Omental fat pad (tissue), 4 donors: ENCODE measurements around the gene USP7. TPM values are rescaled to one million over a fixed set of nuclear protein-coding genes. Genes with fewer than 3 reads are reported as not detected.

Source experiments
- ATAC-seq: fragments of 150-250 bp; one replicate; pipeline ENCODE4 v1.9.1; 2016; ENCODE audit warnings: mild to moderate bottlenecking, moderate library complexity; ENCODE audit not compliant: low FRiP score
- DNase-seq: peaks from one replicate; pipeline ENCODE4 v3.0.0-alpha.2; 2019; ENCODE audit warnings: low spot score
- total RNA-seq, 4 donors: library from RNA; depleted of rRNA; stranded (reverse); fragments of >200 nt; gene quantifications; one replicate each; pipeline ENCODE4 v1.1.0, GENCODE V29; 2016
- TF ChIP-seq, protein P1 (sequence below), 3 donors: fragments of 450-650 bp; IDR thresholded peaks; one replicate each; pipeline ENCODE4 v1.5.1; 2016 to 2017; ENCODE audit warnings: antibody characterized with exemption in 3 of 3, mild to moderate bottlenecking in 3 of 3, moderate library complexity in 2 of 3

The USP7 gene
- total RNA-seq, 4 donors from 2014 or later = 71.2 to 138 (median 97.0) TPM

DNA sequence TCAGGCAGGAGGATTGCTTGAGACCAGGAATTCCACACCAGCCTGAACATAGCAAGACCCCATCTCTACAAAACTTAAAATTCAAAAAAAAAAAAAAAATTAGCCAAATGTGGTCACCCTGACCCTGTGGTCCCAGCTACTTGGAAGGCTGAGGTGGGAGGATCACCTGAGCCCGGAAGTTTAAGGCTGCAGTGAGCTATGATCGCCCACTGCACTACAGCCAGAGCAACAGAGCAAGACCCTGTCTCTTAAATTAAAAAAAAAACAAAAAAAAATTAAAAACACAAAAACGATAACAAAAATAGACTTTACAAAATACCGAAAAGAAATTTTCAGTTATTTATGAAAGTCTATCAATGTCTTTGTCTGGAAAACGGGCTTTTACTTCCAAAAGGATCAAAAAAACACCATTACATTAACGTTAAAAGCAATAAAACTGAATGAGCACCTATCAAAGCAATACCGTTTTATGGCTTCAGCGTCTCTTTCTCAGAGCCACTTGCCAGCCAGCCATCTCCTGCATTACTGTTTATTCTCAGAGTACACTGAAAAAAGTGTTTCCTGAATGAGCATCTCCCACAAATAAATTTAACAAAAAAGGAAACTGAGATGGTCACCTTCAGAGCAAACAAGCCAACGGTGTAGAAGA lies 6.1 kb downstream of the USP7 start:
- TF ChIP-seq, protein P1, sequence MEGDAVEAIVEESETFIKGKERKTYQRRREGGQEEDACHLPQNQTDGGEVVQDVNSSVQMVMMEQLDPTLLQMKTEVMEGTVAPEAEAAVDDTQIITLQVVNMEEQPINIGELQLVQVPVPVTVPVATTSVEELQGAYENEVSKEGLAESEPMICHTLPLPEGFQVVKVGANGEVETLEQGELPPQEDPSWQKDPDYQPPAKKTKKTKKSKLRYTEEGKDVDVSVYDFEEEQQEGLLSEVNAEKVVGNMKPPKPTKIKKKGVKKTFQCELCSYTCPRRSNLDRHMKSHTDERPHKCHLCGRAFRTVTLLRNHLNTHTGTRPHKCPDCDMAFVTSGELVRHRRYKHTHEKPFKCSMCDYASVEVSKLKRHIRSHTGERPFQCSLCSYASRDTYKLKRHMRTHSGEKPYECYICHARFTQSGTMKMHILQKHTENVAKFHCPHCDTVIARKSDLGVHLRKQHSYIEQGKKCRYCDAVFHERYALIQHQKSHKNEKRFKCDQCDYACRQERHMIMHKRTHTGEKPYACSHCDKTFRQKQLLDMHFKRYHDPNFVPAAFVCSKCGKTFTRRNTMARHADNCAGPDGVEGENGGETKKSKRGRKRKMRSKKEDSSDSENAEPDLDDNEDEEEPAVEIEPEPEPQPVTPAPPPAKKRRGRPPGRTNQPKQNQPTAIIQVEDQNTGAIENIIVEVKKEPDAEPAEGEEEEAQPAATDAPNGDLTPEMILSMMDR (IDR thresholded peaks at IDR 0.05) = no peak
- DNase-seq (no peak), ATAC-seq (no peak)

DNA sequence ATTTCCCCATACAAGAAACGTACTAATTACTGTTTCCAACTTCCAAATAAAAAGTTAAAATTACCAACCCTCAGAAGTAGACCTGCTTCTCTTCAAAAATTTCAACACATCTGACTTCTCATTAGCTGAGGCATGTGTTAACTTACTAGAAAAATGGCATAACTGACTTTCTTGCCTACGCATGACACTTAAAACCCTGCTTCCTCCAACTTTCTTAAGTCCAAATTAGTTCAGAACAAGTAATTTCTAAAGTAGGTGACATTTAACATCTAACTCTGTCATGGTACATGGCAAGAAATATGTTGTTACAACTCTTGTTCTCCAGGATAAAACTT lies 6.7 kb downstream of the USP7 start:
- TF ChIP-seq, protein P1 (IDR thresholded peaks at IDR 0.05) = no peak
- DNase-seq (no peak), ATAC-seq (no peak)

DNA sequence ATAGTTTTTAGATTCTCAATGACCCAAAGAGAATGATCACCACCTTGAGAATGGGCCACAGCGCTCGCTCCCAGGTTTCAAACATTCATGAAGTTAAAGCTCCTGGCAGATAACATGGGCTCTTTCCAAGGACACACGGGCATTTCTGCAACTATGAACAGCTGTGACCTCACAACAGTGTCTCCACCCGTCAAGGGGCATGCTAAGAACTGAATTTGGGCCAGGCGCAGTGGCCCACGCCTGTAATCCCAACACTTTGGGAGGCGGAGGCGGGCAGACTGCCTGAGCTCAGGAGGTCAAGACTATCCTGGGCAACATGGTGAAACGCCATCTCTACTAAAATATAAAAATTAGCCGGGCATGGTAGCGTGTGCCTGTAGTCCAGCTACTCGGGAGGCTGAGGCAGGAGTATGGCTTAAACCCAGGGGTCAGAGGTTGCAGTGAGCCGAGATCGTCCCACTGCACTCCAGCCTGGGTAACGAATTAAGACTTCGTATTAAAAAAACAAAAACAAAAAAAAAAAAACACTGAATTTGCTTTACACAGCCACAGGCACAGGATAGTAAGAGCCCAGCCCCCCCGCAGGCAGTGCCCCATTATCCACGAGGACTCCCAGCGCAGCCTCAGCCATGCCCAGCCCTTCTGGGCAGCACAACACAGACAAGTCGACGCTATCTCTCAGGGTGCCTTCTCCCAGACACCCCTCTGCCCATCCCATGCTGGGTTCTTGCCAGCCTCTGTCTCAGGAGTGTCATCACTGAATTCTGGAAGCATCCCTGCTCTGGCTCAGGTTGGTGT lies 7.2 kb downstream of the USP7 start:
- TF ChIP-seq, protein P1 (IDR thresholded peaks at IDR 0.05) = no peak
- no peak for DNase-seq
- peak; percentile 87 for ATAC-seq

DNA sequence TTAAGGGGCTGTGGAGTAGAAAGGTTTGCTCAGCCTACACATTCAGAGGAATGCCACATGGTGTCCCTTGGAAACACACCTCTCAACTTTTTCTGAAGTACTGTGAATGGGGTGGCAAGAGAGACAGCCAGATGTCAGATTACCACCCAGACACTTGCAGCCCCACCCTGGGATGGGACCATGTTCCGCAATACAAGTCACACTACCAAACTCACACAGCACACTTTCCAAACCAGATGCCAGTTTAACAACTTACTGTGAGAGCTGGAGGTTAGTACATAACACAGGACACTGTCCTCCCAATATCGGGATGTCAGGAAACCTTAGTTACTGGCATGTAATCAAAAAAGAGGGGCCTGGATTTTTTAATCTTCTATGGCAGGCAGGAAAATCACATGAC lies 7.9 kb downstream of the USP7 start:
- ATAC-seq (no peak), DNase-seq (no peak)
- TF ChIP-seq, protein P1 (IDR thresholded peaks at IDR 0.05) = no peak

DNA sequence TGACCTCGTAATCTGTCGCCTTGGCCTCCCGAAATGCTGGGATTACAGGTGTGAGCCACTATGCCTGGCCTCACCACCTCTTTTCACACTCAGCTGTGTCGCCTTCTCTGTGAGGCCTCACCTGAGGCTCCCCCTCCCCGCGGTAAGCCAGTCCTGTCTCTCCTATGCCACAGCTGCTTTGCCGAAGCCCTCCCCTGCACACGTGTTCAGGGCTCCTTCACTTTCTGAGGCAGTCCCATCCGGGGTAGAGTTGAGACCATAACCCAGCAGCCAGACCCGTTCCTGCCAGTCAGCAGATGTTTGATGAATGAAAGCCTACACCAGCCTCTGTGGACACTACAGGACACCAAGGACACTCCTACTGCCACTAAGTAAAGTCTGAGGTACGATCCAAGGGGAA lies 10.6 kb downstream of the USP7 start:
- TF ChIP-seq, protein P1 (IDR thresholded peaks at IDR 0.05) = no peak
- DNase-seq = no peak
- no peak for ATAC-seq

DNA sequence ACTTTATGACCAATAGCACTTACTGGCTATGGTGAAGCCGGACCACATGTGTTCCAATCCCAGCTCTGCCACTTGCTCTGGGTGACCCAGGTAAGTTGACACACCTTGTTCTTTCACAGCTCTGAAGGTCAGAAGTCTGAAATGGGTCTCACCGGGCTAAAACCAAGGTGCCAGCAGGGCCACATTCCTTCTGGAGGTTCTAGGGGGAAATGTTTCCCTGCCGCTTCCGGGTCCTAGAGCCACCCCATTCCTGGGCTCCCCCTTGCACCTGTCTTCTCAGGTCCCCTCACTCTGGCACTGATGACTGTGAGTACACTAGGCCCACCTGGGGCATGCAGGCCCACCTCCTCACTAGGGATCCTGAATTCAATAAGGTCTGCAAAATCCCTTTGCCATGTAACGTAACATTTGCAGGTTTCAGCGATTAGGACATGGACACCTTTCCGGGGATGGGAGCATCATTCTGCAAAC lies 11.4 kb downstream of the USP7 start:
- no peak for DNase-seq
- TF ChIP-seq, protein P1 (IDR thresholded peaks at IDR 0.05) = no peak
- no peak for ATAC-seq
